Kidney (tissue), 22 donors: ENCODE data around the gene GLUD2. TPM values are rescaled to one million over a fixed set of nuclear protein-coding genes. Genes with fewer than 3 reads are reported as not detected.
"Not testable (repeated sequence)": the region's sequence is repeated elsewhere in the genome, so short reads cannot be mapped to it uniquely, and the experiment has no call there.

ENCODE experiments used
- DNase-seq, 5 donors: peaks; one replicate each; pipeline ENCODE4 v3.0.0-alpha.2; 2013 to 2020
- FAIRE-seq: peaks from 2 replicates; lab custom pipeline; 2012; peaks lifted over from hg19 to GRCh38; lab: Jason Lieb, UNC
- H3K27ac ChIP-seq, 2 donors: one replicate each; pipeline ENCODE4 v1.7.0; 2013; ENCODE audit warnings: low read depth in 2 of 2, low read length in 2 of 2, inconsistent platforms in 1 of 2
- H3K27me3 ChIP-seq: one replicate; pipeline ENCODE4 v1.7.1; 2013; ENCODE audit warnings: low read length, inconsistent platforms; ENCODE audit not compliant: control insufficient read depth, insufficient read depth
- H3K36me3 ChIP-seq, 3 donors: one replicate each; pipeline versions ENCODE4 v1.7.0 to v1.7.1; 2013; ENCODE audit warnings: low read length in 3 of 3, control low read depth in 1 of 3, inconsistent platforms in 1 of 3; ENCODE audit not compliant: insufficient read depth in 3 of 3, control insufficient read depth in 2 of 3
- H3K4me1 ChIP-seq, 3 donors: one replicate each; pipeline versions ENCODE4 v1.7.0 to v1.7.1; 2013; ENCODE audit warnings: low read length in 3 of 3, inconsistent platforms in 1 of 3, low read depth in 1 of 3; ENCODE audit not compliant: control insufficient read depth in 2 of 3, insufficient read depth in 2 of 3
- H3K4me3 ChIP-seq, 3 donors: one replicate each; pipeline versions ENCODE4 v1.7.0 to v1.8.1; 2013; ENCODE audit warnings: low read length in 3 of 3, control low read depth in 1 of 3, inconsistent platforms in 1 of 3
- H3K9ac ChIP-seq, 3 donors: one replicate each; pipeline versions ENCODE4 v1.7.0 to v1.7.1; 2013; ENCODE audit warnings: low read length in 3 of 3, control low read depth in 1 of 3, inconsistent platforms in 1 of 3
- H3K9me3 ChIP-seq, 3 donors: one replicate each; pipeline versions ENCODE4 v1.7.0 to v1.7.1; 2013; ENCODE audit warnings: low read length in 3 of 3, control low read depth in 1 of 3, inconsistent platforms in 1 of 3; ENCODE audit not compliant: control insufficient read depth in 2 of 3, insufficient read depth in 1 of 3
- CTCF ChIP-seq: IDR thresholded peaks from 3 replicates; pipeline ENCODE4 v1.5.1; 2012; ENCODE audit warnings: mild to moderate bottlenecking, moderate library complexity, borderline replicate concordance; ENCODE audit not compliant: insufficient read depth; ENCODE audit errors: extremely low read depth
- intact Hi-C: fragments of 100-400 bp; cut with DNase I; formaldehyde crosslinking; loops from one replicate; pipeline ENCODE4 v1.11.1; 2022
- long read RNA-seq, 10 donors: library from polyadenylated mRNA in 1 of 10; unstranded in 1 of 10; transcript quantifications; one replicate each; pipeline ENCODE4 v2.0.0 and lab custom pipeline, GENCODE V29; 2021 to 2026
- polyA plus RNA-seq: library from polyadenylated mRNA; stranded (reverse); fragments of 350-450 nt; fragmentation: Illumina TruSeq; extraction: RNeasy Lipid Tissue Mini Kit (QIAGEN cat#74804); gene quantifications from one replicate; pipeline ENCODE4 v1.2.3, GENCODE V29; 2014; ENCODE audit warnings: low read depth, low replicate concordance; ENCODE audit not compliant: insufficient read depth
- total RNA-seq: library from RNA; stranded (reverse); fragmentation: NEBNext Ultra II Directional; extraction: Animal tissue kit (Norgen Biotek cat#: 25700); gene quantifications from one replicate; pipeline ENCODE4 v1.2.1, GENCODE V29; 2021
- donor health status: control.
- donor health status: control.
- donor health status: control.
- donor health status: control.
- donor health status: control.
- donor health status: DM: yes; HTN: yes; CAD: no.
- donor health status: Normal renal cell carcinoma (clear cell type).

The GLUD2 gene
- total RNA-seq (2.6 TPM), polyA plus RNA-seq (3.2 TPM)
- long read RNA-seq, donor 1, partial matches to known transcripts, result 0 of 2 reads
- long read RNA-seq, donor 1, other reads (novel, unspliced or antisense), result 0 of 2 reads
- long read RNA-seq, donor 2, transcript GLUD2-201 (1 exons, 2,493 nt), result major isoform, 6 of 6 reads
- long read RNA-seq, donor 2, partial matches to known transcripts, result 0 of 6 reads
- long read RNA-seq, donor 2, other reads (novel, unspliced or antisense), result 0 of 6 reads
- long read RNA-seq, donor 3, partial matches to known transcripts, result 0 of 1 reads
- long read RNA-seq, donor 3, other reads (novel, unspliced or antisense), result 0 of 1 reads
- long read RNA-seq, donor 4, partial matches to known transcripts, result 0 of 2 reads
- long read RNA-seq, donor 4, other reads (novel, unspliced or antisense), result 0 of 2 reads
- long read RNA-seq, donor 5, result 0 reads
- long read RNA-seq, donor 6, partial matches to known transcripts, result 0 of 1 reads
- long read RNA-seq, donor 6, other reads (novel, unspliced or antisense), result 0 of 1 reads
- long read RNA-seq, donor 7, partial matches to known transcripts, result 0 of 2 reads
- long read RNA-seq, donor 7, other reads (novel, unspliced or antisense), result 0 of 2 reads
- long read RNA-seq, donor 8, partial matches to known transcripts, result 0 of 4 reads
- long read RNA-seq, donor 8, other reads (novel, unspliced or antisense), result 0 of 4 reads
- long read RNA-seq, donor 9, partial matches to known transcripts, result 0 of 2 reads
- long read RNA-seq, donor 9, other reads (novel, unspliced or antisense), result 0 of 2 reads
- long read RNA-seq, donor 10, partial matches to known transcripts, result 0 of 3 reads
- long read RNA-seq, donor 10, other reads (novel, unspliced or antisense), result 0 of 3 reads

- H3K9me3 ChIP-seq, H3K27me3 ChIP-seq, FAIRE-seq, H3K4me1 ChIP-seq, H3K36me3 ChIP-seq, H3K9ac ChIP-seq, intact Hi-C loops, H3K27ac ChIP-seq: not testable (repeated sequence)
- peak within 1 kb of the TSS in 1 of 3 donors; percentile 37 for H3K4me3 ChIP-seq
- DNase-seq, result peak; percentile 32 to 75 (median 49)
Measured at GRCh38 chrX:121047441-121048419, at the start of gene GLUD2. Gene GLUD2 (plus strand): TSS chrX:121047610. CDS start chrX:121047685, 75 bp downstream.

GRCh38 chrX:120999413-120999812 is 48.0 kb upstream of the GLUD2 start:
- no peak overlapping the region for H3K9ac ChIP-seq
- H3K9me3 ChIP-seq, result no peaks in the 10 kb centered on the region
- H3K27me3 ChIP-seq, result no peaks in the 10 kb centered on the region
- H3K36me3 ChIP-seq, result no peaks in the 10 kb centered on the region
- peak; percentile 29 for FAIRE-seq
- H3K4me3 ChIP-seq, result no peak overlapping the region
- no peak overlapping the region for H3K27ac ChIP-seq
- intact Hi-C loops, result no loop called here
- H3K4me1 ChIP-seq, result no peaks in the 10 kb centered on the region
- TF ChIP-seq CTCF, result no peak
- DNase-seq, result no peak

GRCh38 chrX:121000589-121000988 is 46.8 kb upstream of the GLUD2 start:
- Histone ChIP-seq H3K9me3 (no peaks in the 10 kb centered on the region), H3K9ac (no peak overlapping the region), H3K4me1 (no peaks in the 10 kb centered on the region), H3K27me3 (no peaks in the 10 kb centered on the region), H3K36me3 (no peaks in the 10 kb centered on the region), H3K4me3 (no peak overlapping the region), H3K27ac (no peak overlapping the region)
- FAIRE-seq, result peak; percentile 66
- no peak for TF ChIP-seq CTCF
- intact Hi-C loops, result no loop called here
- DNase-seq, result no peak
